Activated CD8-positive, alpha-beta memory T cell treated with anti-CD3 and anti-CD28 coated beads for 48 hours (primary cell): ENCODE data around the gene PCNX2.

Experiments
- DNase-seq, 3 experiments: peaks; one replicate each; pipeline ENCODE4 v3.0.0-alpha.2; 2020; ENCODE audit warnings: low read depth in 2 of 3, low spot score in 2 of 3

The PCNX2 gene

GRCh38 chr1:232965912-232966217 lies 329.7 kb downstream of the PCNX2 start:
- no peak for DNase-seq

GRCh38 chr1:232965124-232965911 lies 330.2 kb downstream of the PCNX2 start:
- no peak for DNase-seq

- DNase-seq: no peak
Measured at GRCh38 chr1:232964601-232965000, 330.9 kb downstream of the PCNX2 start.

GRCh38 chr1:232962761-232963745 lies 332.5 kb downstream of the PCNX2 start:
- DNase-seq: no peak

GRCh38 chr1:232958067-232958466 lies 337.5 kb downstream of the PCNX2 start:
- no peak for DNase-seq

GRCh38 chr1:232956081-232956480 lies 339.4 kb downstream of the PCNX2 start:
- DNase-seq: no peak

GRCh38 chr1:232954594-232955365 lies 340.7 kb downstream of the PCNX2 start:
- no peak for DNase-seq

- DNase-seq: no peak
Measured at GRCh38 chr1:232952514-232953499, 342.7 kb downstream of the PCNX2 start.

- no peak for DNase-seq
Measured at GRCh38 chr1:232951605-232952004, 343.9 kb downstream of the PCNX2 start.

- DNase-seq: no peak
Measured at GRCh38 chr1:232951180-232951579, 344.3 kb downstream of the PCNX2 start.

GRCh38 chr1:232950197-232951176 lies 345.0 kb downstream of the PCNX2 start, which contains the start of gene NTPCR:
Gene NTPCR, plus strand, starts transcription at chr1:232950611. Its CDS starts 100 bp downstream, at chr1:232950711.
- DNase-seq: peak; percentile 90 to 98 (median 95)

GRCh38 chr1:232949636-232950196 lies 345.8 kb downstream of the PCNX2 start:
- DNase-seq: no peak

GRCh38 chr1:232944347-232944746 lies 351.2 kb downstream of the PCNX2 start:
- no peak for DNase-seq

GRCh38 chr1:232943679-232944252 lies 351.8 kb downstream of the PCNX2 start:
- no peak for DNase-seq

GRCh38 chr1:232942413-232943294 lies 352.9 kb downstream of the PCNX2 start:
- DNase-seq: no peak

- no peak for DNase-seq
Measured at GRCh38 chr1:232940262-232940661, 355.3 kb downstream of the PCNX2 start.

GRCh38 chr1:232939748-232940147 lies 355.8 kb downstream of the PCNX2 start:
- no peak for DNase-seq
